Duodenal mucosa (tissue), 2 donors: ENCODE measurements around the gene SPACA9.

Source experiments
- H3K27ac ChIP-seq: one replicate; pipeline ENCODE4 v1.7.0; 2013; ENCODE audit warnings: low read depth, low read length
- H3K27me3 ChIP-seq, 2 donors: one replicate each; pipeline ENCODE4 v1.7.0; 2013; ENCODE audit warnings: low read length in 2 of 2, control low read depth in 1 of 2; ENCODE audit not compliant: insufficient read depth in 2 of 2, control insufficient read depth in 1 of 2
- H3K36me3 ChIP-seq, 2 donors: one replicate each; pipeline ENCODE4 v1.7.0; 2013; ENCODE audit warnings: low read length in 2 of 2, control low read depth in 1 of 2; ENCODE audit not compliant: insufficient read depth in 2 of 2, control insufficient read depth in 1 of 2
- H3K4me1 ChIP-seq, 2 donors: one replicate each; pipeline ENCODE4 v1.7.0; 2013; ENCODE audit warnings: low read length in 2 of 2, control low read depth in 1 of 2; ENCODE audit not compliant: insufficient read depth in 2 of 2, control insufficient read depth in 1 of 2
- H3K4me3 ChIP-seq, 2 donors: one replicate each; pipeline ENCODE4 v1.7.0; 2013; ENCODE audit warnings: low read length in 2 of 2, low read depth in 1 of 2
- H3K9ac ChIP-seq, 2 donors: one replicate each; pipeline ENCODE4 v1.7.0; 2013; ENCODE audit warnings: low read length in 2 of 2, low read depth in 1 of 2
- H3K9me3 ChIP-seq, 2 donors: one replicate each; pipeline ENCODE4 v1.7.0; 2013; ENCODE audit warnings: low read length in 2 of 2, control low read depth in 1 of 2; ENCODE audit not compliant: control insufficient read depth in 1 of 2

The SPACA9 gene

GRCh38 chr9:132931178-132931735 is 52.6 kb downstream of the SPACA9 start:
- Histone ChIP-seq H3K4me3 (no peak overlapping the region), H3K4me1 (no peaks in the 10 kb centered on the region), H3K27ac (no peak overlapping the region), H3K9ac (no peak overlapping the region), H3K36me3 (peaks cover 8 to 32% of the 10 kb centered on the region in 2 donors), H3K9me3 (no peaks in the 10 kb centered on the region), H3K27me3 (no peaks in the 10 kb centered on the region)

- no peaks in the 10 kb centered on the region for H3K27me3 ChIP-seq
- H3K9ac ChIP-seq, result no peak overlapping the region
- no peaks in the 10 kb centered on the region for H3K9me3 ChIP-seq
- peaks cover 0 to 11% of the 10 kb centered on the region in 2 donors for H3K36me3 ChIP-seq
- no peak overlapping the region for H3K4me3 ChIP-seq
- H3K27ac ChIP-seq, result no peak overlapping the region
- H3K4me1 ChIP-seq, result no peaks in the 10 kb centered on the region
Measured at GRCh38 chr9:132935026-132935425, 56.3 kb downstream of the SPACA9 start.

GRCh38 chr9:132937463-132937901 is 58.8 kb downstream of the SPACA9 start:
- H3K4me3 ChIP-seq, result no peak overlapping the region
- H3K9me3 ChIP-seq, result no peaks in the 10 kb centered on the region
- peaks cover 0 to 11% of the 10 kb centered on the region in 2 donors for H3K36me3 ChIP-seq
- no peak overlapping the region for H3K9ac ChIP-seq
- no peak overlapping the region for H3K27ac ChIP-seq
- no peaks in the 10 kb centered on the region for H3K27me3 ChIP-seq
- peaks cover 3% of the 10 kb centered on the region in 2 donors for H3K4me1 ChIP-seq

- Histone ChIP-seq H3K9me3 (no peaks in the 10 kb centered on the region), H3K27ac (no peak overlapping the region), H3K36me3 (peaks cover 0 to 7% of the 10 kb centered on the region in 2 donors)
Measured at GRCh38 chr9:132939169-132939568, 60.5 kb downstream of the SPACA9 start.

More at GRCh38 chr9:132939169-132939568, 60.5 kb downstream of the SPACA9 start:
- peaks cover 16 to 18% of the 10 kb centered on the region in 2 donors for H3K4me1 ChIP-seq
- H3K9ac ChIP-seq, result no peak overlapping the region
- H3K4me3 ChIP-seq, result no peak overlapping the region
- H3K27me3 ChIP-seq, result no peaks in the 10 kb centered on the region
